HepG2 (cell line): ENCODE measurements around the gene COG8. TPM values are rescaled to one million over a fixed set of nuclear protein-coding genes. Genes with fewer than 3 reads are reported as not detected.

Experiments used
- ATAC-seq: fragments of 200-7000 bp; cut with Tn5 transposase; 3 replicates; pipeline ENCODE4 v1.9.1; 2020; ENCODE audit warnings: mild to moderate bottlenecking, moderate library complexity
- BruUV-seq: library from RNA; stranded (reverse); fragments of 400-500 nt; replicated peaks from 2 replicates; lab custom pipeline; 2021; lab: Mats Ljungman, UMichigan
- CTCF ChIA-PET: fragments of 300-600 bp; formaldehyde crosslinking; extraction: SDS; loops from one replicate; lab custom pipeline; 2021; ENCODE audit warnings: low total read pairs, inconsistent platforms, low intra/inter-chr PET ratio; lab: Yijun Ruan, JAX
- POLR2A ChIA-PET: fragments of 350-600 bp; sonication (Branson Sonifier 250); formaldehyde crosslinking; loops from one replicate; lab custom pipeline; 2020; ENCODE audit warnings: antibody characterized with exemption, inconsistent platforms; lab: Yijun Ruan, JAX
- DNase-seq: peaks from one replicate; pipeline ENCODE4 v3.0.0-alpha.2; 2015; ENCODE audit warnings: low spot score
- FAIRE-seq: peaks from 3 replicates; lab custom pipeline; 2011; peaks lifted over from hg19 to GRCh38; lab: Jason Lieb, UNC
- H2AFZ ChIP-seq: one replicate; pipeline ENCODE4 v1.6.1; 2011; ENCODE audit warnings: low read length, inconsistent platforms
- H3K27ac ChIP-seq: fragments of 300-600 bp; 3 replicates; pipeline ENCODE4 v1.8.0; 2011; ENCODE audit warnings: mixed run types, mild to moderate bottlenecking, mixed read lengths, low read length, inconsistent platforms; ENCODE audit not compliant: insufficient read depth; ENCODE audit errors: extremely low read length
- H3K27me3 ChIP-seq, 2 experiments: fragments of 200-600 bp in 1 of 2; 2 replicates in 1 of 2; 3 replicates in 1 of 2; pipeline versions ENCODE4 v1.6.0 to v1.8.0; 2011; ENCODE audit warnings: low read length in 2 of 2, mild to moderate bottlenecking in 2 of 2, moderate library complexity in 2 of 2, inconsistent platforms in 1 of 2; ENCODE audit not compliant: insufficient read depth in 2 of 2, control insufficient read depth in 1 of 2
- H3K36me3 ChIP-seq, 2 experiments: fragments of 200-600 bp in 1 of 2; replicated peaks in 1 of 2; 2 replicates in 1 of 2; 3 replicates in 1 of 2; pipeline versions ENCODE4 v1.5.1 to v1.8.0; 2011; ENCODE audit warnings: low read length in 2 of 2, inconsistent platforms in 1 of 2; ENCODE audit not compliant: insufficient read depth in 2 of 2, control insufficient read depth in 1 of 2
- H3K4me1 ChIP-seq: 2 replicates; pipeline ENCODE4 v1.5.1; 2012; ENCODE audit warnings: low read length, inconsistent platforms; ENCODE audit not compliant: insufficient read depth
- H3K4me2 ChIP-seq: 2 replicates; pipeline ENCODE4 v1.6.0; 2011; ENCODE audit warnings: low read depth, low read length, inconsistent platforms
- H3K4me3 ChIP-seq, 3 experiments: fragments of 200-600 bp in 1 of 3; sonication (generic), shearing (Covaris generic) in 1 of 3; replicated peaks in 1 of 3; 2 replicates each; pipeline ENCODE4 v1.5.1; 2011 to 2016; ENCODE audit warnings: low read length in 3 of 3, inconsistent platforms in 2 of 3, low read depth in 2 of 3, mild to moderate bottlenecking in 2 of 3, control low read depth in 1 of 3, mixed read lengths in 1 of 3; ENCODE audit not compliant: insufficient read depth in 1 of 3
- H3K79me2 ChIP-seq: one replicate; pipeline ENCODE4 v1.6.1; 2011; ENCODE audit warnings: low read length, inconsistent platforms; ENCODE audit not compliant: insufficient read depth
- H3K9ac ChIP-seq: 2 replicates; pipeline ENCODE4 v1.6.0; 2011; ENCODE audit warnings: mild to moderate bottlenecking, low read depth, low read length, inconsistent platforms; ENCODE audit not compliant: insufficient read depth
- H3K9me3 ChIP-seq: 2 replicates; pipeline ENCODE4 v1.5.1; 2012; ENCODE audit warnings: mild to moderate bottlenecking, low read length
- H4K20me1 ChIP-seq: 2 replicates; pipeline ENCODE4 v1.6.0; 2011; ENCODE audit warnings: inconsistent platforms, mild to moderate bottlenecking, low read length, moderate library complexity; ENCODE audit not compliant: insufficient read depth
- ARID3A ChIP-seq: IDR thresholded peaks from 2 replicates; pipeline ENCODE4 v1.6.1; 2012; ENCODE audit warnings: low read depth, low read length, improper control_type of control experiment
- CCAR2 ChIP-seq: fragments of 200-400 bp; formaldehyde crosslinking; optimal IDR thresholded peaks from 2 replicates; pipeline ENCODE3; 2018; ENCODE audit warnings: low read depth, mild to moderate bottlenecking, low read length, moderate library complexity
- FOXP4 ChIP-seq: sonication (generic); formaldehyde crosslinking; IDR thresholded peaks from 2 replicates; pipeline ENCODE4 v1.4.0; 2020; ENCODE audit warnings: missing genetic modification reagents
- HHEX ChIP-seq: IDR thresholded peaks from 2 replicates; pipeline ENCODE4 v1.6.1; 2016; ENCODE audit warnings: control low read depth
- ISL2 ChIP-seq: sonication (generic); formaldehyde crosslinking; IDR thresholded peaks from 2 replicates; pipeline ENCODE4 v1.5.0; 2020; ENCODE audit warnings: missing genetic modification reagents
- KDM6A ChIP-seq: IDR thresholded peaks from 2 replicates; pipeline ENCODE4 v1.6.1; 2016; ENCODE audit warnings: low read depth
- KLF13 ChIP-seq: sonication (generic); formaldehyde crosslinking; IDR thresholded peaks from 2 replicates; pipeline ENCODE4 v1.4.0; 2020; ENCODE audit warnings: mild to moderate bottlenecking, missing genetic modification reagents
- MEIS2 ChIP-seq: sonication (generic); formaldehyde crosslinking; IDR thresholded peaks from 2 replicates; pipeline ENCODE4 v1.9.0; 2021; ENCODE audit warnings: mild to moderate bottlenecking, missing genetic modification reagents
- MTERF4 ChIP-seq: sonication (generic); formaldehyde crosslinking; IDR thresholded peaks from 2 replicates; pipeline ENCODE4 v1.8.0; 2023; ENCODE audit warnings: mild to moderate bottlenecking, missing genetic modification reagents
- ZBTB33 ChIP-seq: sonication (generic); formaldehyde crosslinking; IDR thresholded peaks from 2 replicates; pipeline ENCODE4 v1.4.0; 2020; ENCODE audit warnings: missing genetic modification reagents
- ZNF33A ChIP-seq: sonication (generic); formaldehyde crosslinking; IDR thresholded peaks from 2 replicates; pipeline ENCODE4 v1.5.1; 2020; ENCODE audit warnings: missing genetic modification reagents, mild to moderate bottlenecking, moderate library complexity, borderline replicate concordance
- ZNF484 ChIP-seq: sonication (generic); formaldehyde crosslinking; IDR thresholded peaks from 2 replicates; pipeline ENCODE4 v1.5.1; 2020; ENCODE audit warnings: mild to moderate bottlenecking, low read depth, missing genetic modification reagents, borderline replicate concordance
- ZNF501 ChIP-seq: sonication (generic); formaldehyde crosslinking; IDR thresholded peaks from 2 replicates; pipeline ENCODE4 v1.5.1; 2020; ENCODE audit warnings: mild to moderate bottlenecking, moderate library complexity, missing genetic modification reagents
- ZNF616 ChIP-seq: sonication (generic); formaldehyde crosslinking; IDR thresholded peaks from 2 replicates; pipeline ENCODE4 v1.5.0; 2020; ENCODE audit warnings: low read depth, mild to moderate bottlenecking, missing genetic modification reagents
- ZNF737 ChIP-seq: sonication (generic); formaldehyde crosslinking; IDR thresholded peaks from 2 replicates; pipeline ENCODE4 v1.5.0; 2020; ENCODE audit warnings: missing genetic modification reagents, mild to moderate bottlenecking, borderline replicate concordance
- ZSCAN31 ChIP-seq: sonication (generic); formaldehyde crosslinking; IDR thresholded peaks from 2 replicates; pipeline ENCODE4 v1.5.0; 2020; ENCODE audit warnings: low read depth, mild to moderate bottlenecking, missing genetic modification reagents
- WGBS: methylation state at CpG from one replicate; pipeline ENCODE4 v1.1.6; 2017; ENCODE audit warnings: low lambda C conversion rate; 5-methylcytosine and 5-hydroxymethylcytosine counted together
- in situ Hi-C: cut with HindIII; loops from 2 replicates; pipeline ENCODE4 v1.10.0; 2017; ENCODE audit warnings: low pct_unique_long_range_greater_than_20kb; ENCODE audit not compliant: extremely low pct_ligation_motif_present
- intact Hi-C: fragments of 100-400 bp; cut with micrococcal nuclease; formaldehyde crosslinking; loops from one replicate; pipeline ENCODE4 v1.10.0; 2022; ENCODE audit not compliant: unreplicated experiment
- polyA plus RNA-seq, 8 experiments: library from polyadenylated mRNA; depleted of rRNA in 3 of 8; stranded (reverse) in 7 of 8; unstranded in 1 of 8; fragments of >200 nt; fragmentation: Illumina TruSeq in 4 of 8; extraction: Trizol in 4 of 8; gene quantifications; 2 replicates each; pipeline versions ENCODE4 v1.2.1 to v1.2.3, GENCODE V29; 2011 to 2016; ENCODE audit warnings: low read depth in 4 of 8, missing spikeins in 1 of 8, mixed read lengths in 1 of 8; ENCODE audit not compliant: insufficient read depth in 1 of 8
- total RNA-seq, 5 experiments: library from RNA; depleted of rRNA; stranded (reverse); fragments of >200 nt; fragmentation: Illumina TruSeq; extraction: Trizol; gene quantifications; 2 replicates each; pipeline ENCODE4 v1.2.3, GENCODE V29; 2016; ENCODE audit warnings: low read depth in 1 of 5

COG8 gene
- total and polyA plus RNA-seq, 2 of the 13 experiments (the other 11 are each of a cell fraction or from before 2014, with no cell fraction given) = 45.5 to 52.1 TPM

GRCh38 chr16:69311533-69312387 lies 27.6 kb downstream of the COG8 start:
- POLR2A ChIA-PET = interaction anchor here (0.8 to 3.0 kb wide), 8 partner anchors 12 to 253 kb away, joined by 3 to 16 read pairs (median 4); partner anchors contain the start of genes COG8, PDF, SNTB2 and TMED6
- peak; percentile 75 for ATAC-seq
- H3K9ac ChIP-seq = peak overlapping the region; percentile 84
- H3K4me3 ChIP-seq = peak overlapping the region; percentile 74 to 96 (median 81)
- peaks cover 18 to 21% of the 10 kb centered on the region in 2 experiments; a peak in 4 of 5 replicates for H3K36me3 ChIP-seq
- H3K4me2 ChIP-seq = peak overlapping the region; percentile 94
- peak; percentile 91 for FAIRE-seq
- peaks cover 24% of the 10 kb centered on the region for H3K79me2 ChIP-seq
- H3K27me3 ChIP-seq = no peaks in the 10 kb centered on the region
- BruUV-seq = TSS peak; percentile 52
- no peaks in the 10 kb centered on the region for H3K9me3 ChIP-seq
- peak overlapping the region; percentile 66 for H3K27ac ChIP-seq
- CTCF ChIA-PET = interaction anchor here (1.5 kb wide), 1 partner anchor 28 kb away, joined by 10 read pairs; the partner anchor contains the start of genes COG8 and NIP7
- H4K20me1 ChIP-seq = 0 out of 2 replicates have a peak, but pooled peaks cover 4% of the 10 kb centered on the region
- intact Hi-C loops (loop anchor here (2.0 kb wide), 1 partner anchor 15 kb away; no protein-coding TSS in a partner anchor), in situ Hi-C loops (no loop called here)
- DNase-seq = peak; percentile 65
- H3K4me1 ChIP-seq = peaks cover 34% of the 10 kb centered on the region
- 1% methylated on average over 38 of the region's 59 CpGs for WGBS
- H2AFZ ChIP-seq = no peak overlapping the region
- TF ChIP-seq ZNF501 (CRISPR knock-in tag) (no peak; the same call in 1 of the 2 replicates), MEIS2 (CRISPR knock-in tag) (no peak; the same call in 1 of the 2 replicates), ARID3A (no peak), ZSCAN31 (CRISPR knock-in tag) (peak; percentile 37), KLF13 (no peak), ZNF616 (no peak), ZNF33A (CRISPR knock-in tag) (no peak), MTERF4 (CRISPR knock-in tag) (peak; percentile 70; the same call in 1 of the 2 replicates), ISL2 (CRISPR knock-in tag) (peak; percentile 55; the same call in 1 of the 2 replicates), KDM6A (no peak), ZNF737 (CRISPR knock-in tag) (no peak), CCAR2 (no peak), HHEX (no peak), FOXP4 (CRISPR knock-in tag) (0 out of 2 replicates have a peak, but pooled peaks have one; percentile 54), ZNF484 (CRISPR knock-in tag) (no peak), ZBTB33 (CRISPR knock-in tag) (no peak)
